ENCODE measurements around the gene SENP6.

- TF ChIP-seq ZNF449 (CRISPR knock-in tag; IDR thresholded peaks at IDR 0.05) (no peak), SMARCC2 (IDR thresholded peaks at IDR 0.05; ENCODE audit: low read depth) (no peak), ZNF512 (tag; IDR thresholded peaks at IDR 0.05) (no peak), PHF21A (IDR thresholded peaks at IDR 0.05; ENCODE audit: borderline replicate concordance, low read depth) (no peak), IRF1 (CRISPR knock-in tag; IDR thresholded peaks at IDR 0.05; ENCODE audit: borderline replicate concordance) (no peak)
- TF ChIP-seq, protein P1, sequence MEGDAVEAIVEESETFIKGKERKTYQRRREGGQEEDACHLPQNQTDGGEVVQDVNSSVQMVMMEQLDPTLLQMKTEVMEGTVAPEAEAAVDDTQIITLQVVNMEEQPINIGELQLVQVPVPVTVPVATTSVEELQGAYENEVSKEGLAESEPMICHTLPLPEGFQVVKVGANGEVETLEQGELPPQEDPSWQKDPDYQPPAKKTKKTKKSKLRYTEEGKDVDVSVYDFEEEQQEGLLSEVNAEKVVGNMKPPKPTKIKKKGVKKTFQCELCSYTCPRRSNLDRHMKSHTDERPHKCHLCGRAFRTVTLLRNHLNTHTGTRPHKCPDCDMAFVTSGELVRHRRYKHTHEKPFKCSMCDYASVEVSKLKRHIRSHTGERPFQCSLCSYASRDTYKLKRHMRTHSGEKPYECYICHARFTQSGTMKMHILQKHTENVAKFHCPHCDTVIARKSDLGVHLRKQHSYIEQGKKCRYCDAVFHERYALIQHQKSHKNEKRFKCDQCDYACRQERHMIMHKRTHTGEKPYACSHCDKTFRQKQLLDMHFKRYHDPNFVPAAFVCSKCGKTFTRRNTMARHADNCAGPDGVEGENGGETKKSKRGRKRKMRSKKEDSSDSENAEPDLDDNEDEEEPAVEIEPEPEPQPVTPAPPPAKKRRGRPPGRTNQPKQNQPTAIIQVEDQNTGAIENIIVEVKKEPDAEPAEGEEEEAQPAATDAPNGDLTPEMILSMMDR (IDR thresholded peaks at IDR 0.05 in 2 of 3, conservative IDR thresholded peaks at IDR 0.05 in 1 of 3; ENCODE audit: insufficient read depth in 2 of 3, low read depth in 1 of 3, low read length in 3 of 3): no peak
- TF ChIP-seq, protein P2, sequence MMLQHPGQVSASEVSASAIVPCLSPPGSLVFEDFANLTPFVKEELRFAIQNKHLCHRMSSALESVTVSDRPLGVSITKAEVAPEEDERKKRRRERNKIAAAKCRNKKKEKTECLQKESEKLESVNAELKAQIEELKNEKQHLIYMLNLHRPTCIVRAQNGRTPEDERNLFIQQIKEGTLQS (IDR thresholded peaks at IDR 0.05): no peak
- TF ChIP-seq, protein P2 (CRISPR knock-in tag; conservative IDR thresholded peaks at IDR 0.05): no peak
Observed at GRCh38 chr6:75621846-75622245, 20.2 kb downstream of the SENP6 start.

All from K562 (cell line).